GM19035 (cell line): Measurements from ENCODE around the gene AMIGO3.

Experiments used
- ATAC-seq: cut with Tn5 transposase; IDR thresholded peaks from one replicate; pipeline ENCODE4 v1.9.1; 2021; ENCODE audit not compliant: unreplicated experiment

AMIGO3 gene

DNA sequence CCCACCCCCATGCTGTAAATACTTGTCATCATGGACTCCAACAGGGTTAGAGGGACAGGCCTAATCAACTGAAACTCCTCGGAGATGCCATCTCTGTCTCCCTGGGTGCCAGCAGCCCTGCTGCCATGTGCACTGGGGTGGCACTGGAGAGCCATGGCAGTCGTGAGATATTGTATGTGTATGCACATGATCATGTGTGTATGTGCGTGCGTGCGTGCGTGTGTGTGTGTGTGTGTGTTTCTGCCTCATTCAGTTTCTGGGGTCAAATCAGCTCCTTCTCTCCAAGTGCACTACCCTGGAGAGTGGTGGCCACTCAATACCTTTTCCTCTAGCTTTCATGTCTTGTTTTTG, 48.6 kb downstream of the AMIGO3 start:
- ATAC-seq = no peak

- no peak for ATAC-seq
These were observed 50.1 kb downstream of the AMIGO3 start for GRCh38 chr3:49669352-49669751.

- ATAC-seq = no peak
These were observed 50.6 kb downstream of the AMIGO3 start for GRCh38 chr3:49668861-49669260.

- no peak for ATAC-seq
These were observed 51.1 kb downstream of the AMIGO3 start for GRCh38 chr3:49668414-49668797.

GRCh38 chr3:49667701-49668413, 51.6 kb downstream of the AMIGO3 start:
- no peak for ATAC-seq
